Endothelial cell (in vitro differentiated cells): ENCODE data around the gene NAALADL2. TPM values are rescaled to one million over a fixed set of nuclear protein-coding genes. Genes with fewer than 3 reads are reported as not detected.

ENCODE experiments used
- DNase-seq: peaks from one replicate; pipeline ENCODE4 v3.0.0; 2021; ENCODE audit warnings: low spot score
- H3K27ac Mint-ChIP-seq: one replicate; pipeline ENCODE4 v1.8.0; 2021; ENCODE audit warnings: mixed read lengths, inconsistent platforms; ENCODE audit not compliant: unreplicated experiment
- H3K27me3 Mint-ChIP-seq: one replicate; pipeline ENCODE4 v1.8.0; 2021; ENCODE audit warnings: mild to moderate bottlenecking, moderate library complexity, mixed read lengths, inconsistent platforms; ENCODE audit not compliant: unreplicated experiment
- H3K36me3 Mint-ChIP-seq: one replicate; pipeline ENCODE4 v1.8.0; 2021; ENCODE audit warnings: mild to moderate bottlenecking, low read depth, mixed read lengths, inconsistent platforms; ENCODE audit not compliant: unreplicated experiment
- H3K4me1 Mint-ChIP-seq: one replicate; pipeline ENCODE4 v1.8.0; 2021; ENCODE audit warnings: mild to moderate bottlenecking, mixed read lengths, inconsistent platforms; ENCODE audit not compliant: unreplicated experiment
- H3K4me3 Mint-ChIP-seq: one replicate; pipeline ENCODE4 v1.8.0; 2021; ENCODE audit warnings: mild to moderate bottlenecking, mixed read lengths, inconsistent platforms; ENCODE audit not compliant: unreplicated experiment
- H3K9me3 Mint-ChIP-seq: one replicate; pipeline ENCODE4 v1.8.0; 2021; ENCODE audit warnings: mixed read lengths, inconsistent platforms; ENCODE audit not compliant: unreplicated experiment
- total RNA-seq: library from RNA; stranded (reverse); fragmentation: NEBNext Ultra II Directional; extraction: Animal tissue kit (Norgen Biotek cat#: 25700); gene quantifications from one replicate; pipeline ENCODE4 v1.2.1, GENCODE V29; 2021; ENCODE audit not compliant: unreplicated experiment
- TF ChIP-seq, protein P1 (sequence below): fragments of 200-600 bp; sonication (generic); IDR thresholded peaks from one replicate; pipeline ENCODE4 v1.5.0; 2021; ENCODE audit warnings: antibody characterized with exemption; ENCODE audit not compliant: unreplicated experiment

NAALADL2 gene
- total RNA-seq, 1 donor from 2014 or later = 3.5 TPM

DNA sequence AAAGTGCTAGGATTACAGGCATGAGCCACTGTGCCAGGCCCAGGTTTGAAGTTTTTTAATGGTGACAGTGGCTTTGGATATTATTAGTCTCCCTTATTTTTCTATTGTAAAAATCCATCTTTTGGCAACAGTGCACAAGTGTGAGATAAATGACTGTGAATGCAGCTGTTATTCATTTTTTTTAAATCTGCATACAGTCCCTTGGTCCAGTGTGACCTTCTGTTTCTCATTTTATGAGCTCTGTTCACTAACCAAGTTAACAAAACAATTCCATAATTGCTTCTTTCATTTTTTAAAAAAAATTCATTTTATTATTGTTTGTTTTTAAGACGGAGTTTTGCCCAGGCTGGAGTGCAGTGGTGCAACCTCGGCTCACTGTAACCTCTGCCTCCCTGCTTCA lies 381.8 kb downstream of the NAALADL2 start:
- no peaks in the 10 kb centered on the region for H3K9me3 Mint-ChIP-seq
- H3K4me1 Mint-ChIP-seq = no peaks in the 10 kb centered on the region
- no peak overlapping the region for H3K27ac Mint-ChIP-seq
- peaks cover 1% of the 10 kb centered on the region for H3K27me3 Mint-ChIP-seq
- H3K4me3 Mint-ChIP-seq = no peak overlapping the region
- no peak for DNase-seq
- H3K36me3 Mint-ChIP-seq = no peaks in the 10 kb centered on the region
- TF ChIP-seq, protein P1, sequence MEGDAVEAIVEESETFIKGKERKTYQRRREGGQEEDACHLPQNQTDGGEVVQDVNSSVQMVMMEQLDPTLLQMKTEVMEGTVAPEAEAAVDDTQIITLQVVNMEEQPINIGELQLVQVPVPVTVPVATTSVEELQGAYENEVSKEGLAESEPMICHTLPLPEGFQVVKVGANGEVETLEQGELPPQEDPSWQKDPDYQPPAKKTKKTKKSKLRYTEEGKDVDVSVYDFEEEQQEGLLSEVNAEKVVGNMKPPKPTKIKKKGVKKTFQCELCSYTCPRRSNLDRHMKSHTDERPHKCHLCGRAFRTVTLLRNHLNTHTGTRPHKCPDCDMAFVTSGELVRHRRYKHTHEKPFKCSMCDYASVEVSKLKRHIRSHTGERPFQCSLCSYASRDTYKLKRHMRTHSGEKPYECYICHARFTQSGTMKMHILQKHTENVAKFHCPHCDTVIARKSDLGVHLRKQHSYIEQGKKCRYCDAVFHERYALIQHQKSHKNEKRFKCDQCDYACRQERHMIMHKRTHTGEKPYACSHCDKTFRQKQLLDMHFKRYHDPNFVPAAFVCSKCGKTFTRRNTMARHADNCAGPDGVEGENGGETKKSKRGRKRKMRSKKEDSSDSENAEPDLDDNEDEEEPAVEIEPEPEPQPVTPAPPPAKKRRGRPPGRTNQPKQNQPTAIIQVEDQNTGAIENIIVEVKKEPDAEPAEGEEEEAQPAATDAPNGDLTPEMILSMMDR = no peak

DNA sequence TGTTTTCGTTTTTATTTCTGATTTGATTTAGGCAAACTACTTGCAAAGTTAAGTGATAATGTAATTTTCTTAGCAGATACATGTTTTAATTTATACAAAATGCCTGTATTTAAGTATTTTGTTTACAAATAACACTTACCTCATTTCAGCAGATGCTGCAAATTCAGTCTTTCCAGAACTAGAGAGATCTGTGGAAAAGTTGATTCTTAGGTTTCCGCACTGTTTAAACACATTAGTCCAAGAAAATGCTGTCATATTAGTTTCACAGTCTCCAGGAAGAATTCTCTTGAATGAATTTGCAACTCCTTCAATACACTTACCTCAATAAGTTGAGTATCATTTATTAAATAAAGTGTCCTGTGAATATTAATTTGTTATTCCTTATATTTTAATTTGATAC lies 383.1 kb downstream of the NAALADL2 start:
- Mint-ChIP-seq H3K36me3 (no peaks in the 10 kb centered on the region), H3K9me3 (no peaks in the 10 kb centered on the region), H3K4me1 (no peaks in the 10 kb centered on the region), H3K27me3 (peaks cover 1% of the 10 kb centered on the region), H3K27ac (no peak overlapping the region), H3K4me3 (no peak overlapping the region)
- no peak for DNase-seq
- TF ChIP-seq, protein P1 = no peak

DNA sequence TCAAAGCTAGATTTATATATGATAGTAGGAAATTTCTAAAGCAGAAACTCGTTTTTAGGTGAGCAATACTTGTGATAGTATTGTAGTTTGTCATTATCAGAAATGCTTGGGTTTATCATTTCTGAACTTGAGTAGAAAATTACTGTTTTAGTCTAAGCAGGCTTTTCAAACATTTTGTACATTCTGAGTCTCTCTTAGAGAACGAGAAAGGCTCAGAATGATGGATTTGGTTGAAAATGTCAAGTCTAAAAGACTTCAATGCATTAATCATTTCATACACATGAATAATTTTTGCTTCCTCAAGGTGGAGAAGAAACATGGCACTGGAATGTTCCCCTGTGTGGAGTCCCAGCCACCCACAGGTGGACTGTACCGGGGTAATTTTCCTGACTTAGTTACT lies 387.1 kb downstream of the NAALADL2 start:
- H3K36me3 Mint-ChIP-seq = no peaks in the 10 kb centered on the region
- TF ChIP-seq, protein P1 = no peak

DNA sequence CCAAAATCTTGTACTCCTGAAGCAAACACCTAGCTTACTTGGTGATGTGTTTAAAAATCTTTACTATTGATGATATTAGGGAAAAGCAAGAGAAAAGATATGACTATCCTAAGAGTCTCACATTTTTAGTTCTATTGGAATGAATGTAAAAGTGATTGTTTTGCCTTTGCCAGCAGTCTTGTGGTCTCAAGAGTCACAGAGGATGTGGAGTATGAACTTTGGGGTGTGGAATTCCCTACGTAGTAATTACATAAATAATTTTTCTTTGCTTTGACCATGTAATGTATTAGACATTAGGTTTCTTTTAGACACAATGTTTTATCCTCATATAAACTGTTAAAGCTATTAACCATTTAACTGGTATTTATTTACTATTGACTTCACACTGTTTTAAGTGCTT lies 387.6 kb downstream of the NAALADL2 start:
- no peak for DNase-seq
- Mint-ChIP-seq H3K27ac (no peak overlapping the region), H3K9me3 (no peaks in the 10 kb centered on the region), H3K4me1 (no peaks in the 10 kb centered on the region), H3K36me3 (no peaks in the 10 kb centered on the region), H3K4me3 (no peak overlapping the region), H3K27me3 (peaks cover 1% of the 10 kb centered on the region)
- TF ChIP-seq, protein P1 = no peak

More for the DNA sequence above, 387.1 kb downstream of the NAALADL2 start:
- H3K27me3 Mint-ChIP-seq = peaks cover 1% of the 10 kb centered on the region
- no peaks in the 10 kb centered on the region for H3K9me3 Mint-ChIP-seq
- no peak for DNase-seq
- no peak overlapping the region for H3K4me3 Mint-ChIP-seq
- H3K27ac Mint-ChIP-seq = no peak overlapping the region
- no peaks in the 10 kb centered on the region for H3K4me1 Mint-ChIP-seq

DNA sequence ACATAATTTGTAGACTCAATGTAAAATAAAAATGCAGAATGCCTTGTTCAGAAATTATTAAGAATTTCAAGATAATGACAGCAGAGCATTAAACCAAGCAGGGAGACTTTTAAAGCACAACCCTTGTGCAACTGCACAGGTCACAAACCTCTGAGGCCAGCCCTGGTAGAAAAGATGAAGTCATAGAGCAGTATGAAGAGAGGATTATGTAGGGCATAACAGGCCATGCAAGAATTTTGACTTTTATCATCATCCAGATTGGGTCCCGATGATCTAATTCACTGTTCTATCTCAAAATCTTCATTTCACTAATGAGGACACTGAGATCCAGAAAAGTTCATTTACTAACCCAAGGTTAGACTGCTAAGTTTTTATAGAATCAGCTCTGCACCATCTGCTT lies 388.5 kb downstream of the NAALADL2 start:
- TF ChIP-seq, protein P1 = no peak
- H3K9me3 Mint-ChIP-seq = no peaks in the 10 kb centered on the region
- H3K4me1 Mint-ChIP-seq = no peaks in the 10 kb centered on the region
- peaks cover 1% of the 10 kb centered on the region for H3K27me3 Mint-ChIP-seq
- H3K4me3 Mint-ChIP-seq = no peak overlapping the region
- H3K36me3 Mint-ChIP-seq = no peaks in the 10 kb centered on the region
- no peak overlapping the region for H3K27ac Mint-ChIP-seq
- DNase-seq = no peak
